KMS-11 (cell line): Measurements from ENCODE around the gene DOP1A.
A peak's percentile ranks its signal among the peaks of the same experiment; 100 is the strongest.

Experiments used
- H2AFZ ChIP-seq: fragments of 200-600 bp; sonication (generic); 2 replicates; pipeline ENCODE4 v1.6.1; 2016; ENCODE audit warnings: antibody characterized with exemption, mixed run types, low read depth
- H3K27ac ChIP-seq: fragments of 200-600 bp; sonication (generic); 2 replicates; pipeline ENCODE4 v1.6.1; 2016; ENCODE audit warnings: mild to moderate bottlenecking, mixed run types
- H3K27me3 ChIP-seq: fragments of 200-600 bp; sonication (generic); 2 replicates; pipeline ENCODE4 v1.6.1; 2017; ENCODE audit warnings: mild to moderate bottlenecking, low read depth, mixed run types, moderate library complexity; ENCODE audit not compliant: insufficient read depth
- H3K36me3 ChIP-seq: fragments of 200-600 bp; sonication (generic); 2 replicates; pipeline ENCODE4 v1.6.1; 2017; ENCODE audit warnings: mild to moderate bottlenecking, mixed run types; ENCODE audit not compliant: insufficient read depth
- H3K4me1 ChIP-seq: fragments of 200-600 bp; sonication (generic); 2 replicates; pipeline ENCODE4 v1.6.1; 2016; ENCODE audit warnings: mild to moderate bottlenecking, low read depth, mixed run types; ENCODE audit not compliant: poor library complexity, severe bottlenecking
- H3K4me2 ChIP-seq: fragments of 200-600 bp; sonication (generic); 2 replicates; pipeline ENCODE4 v1.7.0; 2016; ENCODE audit warnings: mild to moderate bottlenecking, mixed run types
- H3K4me3 ChIP-seq: fragments of 200-600 bp; sonication (generic); IDR thresholded peaks from 2 replicates; pipeline ENCODE4 v1.6.1; 2017; ENCODE audit warnings: low read depth, low read length, mixed read lengths; ENCODE audit not compliant: insufficient read depth
- H3K79me2 ChIP-seq: fragments of 200-600 bp; sonication (generic); 2 replicates; pipeline ENCODE4 v1.6.1; 2016; ENCODE audit warnings: low read depth, mixed run types; ENCODE audit not compliant: insufficient read depth
- H3K9ac ChIP-seq: fragments of 200-600 bp; sonication (generic); 2 replicates; pipeline ENCODE4 v1.6.1; 2016; ENCODE audit warnings: mild to moderate bottlenecking, mixed run types
- H4K20me1 ChIP-seq: fragments of 200-600 bp; sonication (generic); 2 replicates; pipeline ENCODE4 v1.6.1; 2016; ENCODE audit warnings: mild to moderate bottlenecking, mixed run types; ENCODE audit not compliant: insufficient read depth
- TF ChIP-seq, protein P1 (sequence below): fragments of 200-600 bp; sonication (generic); conservative IDR thresholded peaks from 2 replicates; pipeline ENCODE4 v1.6.1; 2017; ENCODE audit warnings: low read depth, mild to moderate bottlenecking, antibody characterized with exemption, low read length, moderate library complexity, mixed read lengths

Gene DOP1A

DNA sequence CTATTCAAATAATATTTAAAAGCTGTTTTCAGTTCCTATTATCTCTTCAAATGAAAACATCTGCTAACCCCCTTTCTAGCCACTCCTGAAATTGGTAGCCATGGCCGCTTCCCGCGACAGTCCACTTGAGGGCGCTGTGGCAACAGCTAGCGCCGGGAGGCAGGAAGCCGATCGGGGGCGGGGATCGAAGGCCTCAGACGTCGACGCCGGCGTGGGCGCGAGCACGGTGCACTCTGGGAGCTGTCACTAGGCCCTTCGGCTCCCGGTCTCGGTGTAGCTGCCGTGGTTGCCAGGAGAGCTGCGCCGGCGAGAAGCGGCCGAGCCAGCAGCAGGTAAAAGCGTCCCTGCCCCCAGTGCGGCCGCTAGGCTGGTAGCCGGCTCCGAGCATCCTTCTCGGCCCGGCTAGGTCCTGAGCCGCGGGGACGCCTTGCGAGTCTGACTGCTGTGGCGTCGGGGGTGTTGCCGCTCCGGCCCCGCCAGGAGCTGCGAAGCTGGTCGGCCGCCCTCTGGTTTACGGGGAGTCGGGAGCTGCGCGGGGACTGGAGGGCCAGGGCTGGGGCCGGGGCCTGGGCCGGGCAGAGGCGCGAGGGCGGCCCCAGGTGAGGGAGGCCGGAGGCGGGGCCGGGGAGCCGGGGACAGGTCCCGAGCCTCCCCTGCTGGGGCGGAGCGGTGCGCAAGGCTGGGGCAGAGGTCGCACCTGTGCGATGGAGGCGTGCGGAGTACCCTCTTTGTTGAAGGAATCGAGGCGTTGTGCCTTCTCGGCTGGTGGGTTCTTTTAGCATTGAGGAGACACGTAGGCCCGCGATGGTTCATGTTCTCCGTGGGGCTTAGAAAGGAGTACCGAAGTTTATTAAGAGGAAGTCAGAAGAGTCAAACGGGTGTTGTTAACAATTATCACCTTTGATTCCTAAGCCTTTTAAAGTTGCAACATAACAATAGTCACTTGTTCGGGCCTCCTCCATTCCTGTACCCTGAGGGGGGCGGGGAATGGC is at the start of gene DOP1A:
Gene DOP1A, plus strand, starts transcription at position 224 of the 992 bp plus-strand sequence. CDS start 29,307 bp downstream, outside the sequence.
- no peaks in the 10 kb centered on the region for H3K36me3 ChIP-seq
- peaks cover 43% of the 10 kb centered on the region for H3K4me1 ChIP-seq
- TF ChIP-seq, protein P1, sequence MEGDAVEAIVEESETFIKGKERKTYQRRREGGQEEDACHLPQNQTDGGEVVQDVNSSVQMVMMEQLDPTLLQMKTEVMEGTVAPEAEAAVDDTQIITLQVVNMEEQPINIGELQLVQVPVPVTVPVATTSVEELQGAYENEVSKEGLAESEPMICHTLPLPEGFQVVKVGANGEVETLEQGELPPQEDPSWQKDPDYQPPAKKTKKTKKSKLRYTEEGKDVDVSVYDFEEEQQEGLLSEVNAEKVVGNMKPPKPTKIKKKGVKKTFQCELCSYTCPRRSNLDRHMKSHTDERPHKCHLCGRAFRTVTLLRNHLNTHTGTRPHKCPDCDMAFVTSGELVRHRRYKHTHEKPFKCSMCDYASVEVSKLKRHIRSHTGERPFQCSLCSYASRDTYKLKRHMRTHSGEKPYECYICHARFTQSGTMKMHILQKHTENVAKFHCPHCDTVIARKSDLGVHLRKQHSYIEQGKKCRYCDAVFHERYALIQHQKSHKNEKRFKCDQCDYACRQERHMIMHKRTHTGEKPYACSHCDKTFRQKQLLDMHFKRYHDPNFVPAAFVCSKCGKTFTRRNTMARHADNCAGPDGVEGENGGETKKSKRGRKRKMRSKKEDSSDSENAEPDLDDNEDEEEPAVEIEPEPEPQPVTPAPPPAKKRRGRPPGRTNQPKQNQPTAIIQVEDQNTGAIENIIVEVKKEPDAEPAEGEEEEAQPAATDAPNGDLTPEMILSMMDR = peak; percentile 69
- H3K27ac ChIP-seq = peak within 1 kb of the TSS; percentile 53
- H3K9ac ChIP-seq = peak within 1 kb of the TSS; percentile 46; the same call in 1 of the 2 replicates
- no peak within 1 kb of the TSS for H3K4me3 ChIP-seq
- H3K27me3 ChIP-seq = no peaks in the 10 kb centered on the region
- peak within 1 kb of the TSS; percentile 83 for H3K4me2 ChIP-seq
- H4K20me1 ChIP-seq = no peaks in the 10 kb centered on the region
- peaks cover 17% of the 10 kb centered on the region for H3K79me2 ChIP-seq
- H2AFZ ChIP-seq = peak within 1 kb of the TSS; percentile 69

DNA sequence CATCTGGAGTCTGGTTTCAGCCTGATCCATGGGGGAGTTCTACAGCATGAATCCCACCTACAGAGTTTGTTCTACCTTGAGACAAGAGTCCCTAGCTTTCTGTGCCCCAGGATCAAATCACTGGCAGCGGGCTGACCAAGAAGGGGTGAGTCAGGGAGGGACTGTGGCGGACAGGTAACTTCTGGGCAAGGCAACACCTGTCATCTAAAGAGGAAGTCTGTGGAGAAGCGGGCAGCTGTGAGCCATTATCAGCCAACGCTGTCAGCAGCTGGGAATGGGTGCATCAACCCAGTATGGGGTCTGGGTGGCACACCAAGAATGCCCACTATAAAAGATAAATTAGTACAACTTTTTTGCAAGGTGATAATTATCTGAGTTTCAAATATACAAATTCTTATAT is 47.7 kb upstream of the DOP1A start:
- Histone ChIP-seq H3K4me1 (no peaks in the 10 kb centered on the region), H2AFZ (no peak overlapping the region), H3K9ac (no peak overlapping the region), H3K4me3 (no peak overlapping the region), H3K27ac (no peak overlapping the region), H4K20me1 (no peaks in the 10 kb centered on the region), H3K4me2 (no peak overlapping the region), H3K36me3 (no peaks in the 10 kb centered on the region), H3K27me3 (no peaks in the 10 kb centered on the region), H3K79me2 (no peaks in the 10 kb centered on the region)
- TF ChIP-seq, protein P1 = no peak

GRCh38 chr6:83031689-83032088 is 35.8 kb upstream of the DOP1A start:
- Histone ChIP-seq H3K9ac (no peak overlapping the region), H2AFZ (no peak overlapping the region), H3K4me1 (no peaks in the 10 kb centered on the region), H3K79me2 (no peaks in the 10 kb centered on the region), H3K27ac (no peak overlapping the region), H3K27me3 (no peaks in the 10 kb centered on the region), H3K36me3 (no peaks in the 10 kb centered on the region), H4K20me1 (no peaks in the 10 kb centered on the region), H3K4me3 (no peak overlapping the region), H3K4me2 (no peak overlapping the region)
- TF ChIP-seq, protein P1 = no peak

- no peaks in the 10 kb centered on the region for H3K36me3 ChIP-seq
- no peak overlapping the region for H3K4me3 ChIP-seq
- no peaks in the 10 kb centered on the region for H3K4me1 ChIP-seq
- TF ChIP-seq, protein P1 = no peak
- no peak overlapping the region for H3K4me2 ChIP-seq
- H2AFZ ChIP-seq = no peak overlapping the region
- H3K27ac ChIP-seq = no peak overlapping the region
- no peak overlapping the region for H3K9ac ChIP-seq
- H3K27me3 ChIP-seq = no peaks in the 10 kb centered on the region
- no peaks in the 10 kb centered on the region for H3K79me2 ChIP-seq
- no peaks in the 10 kb centered on the region for H4K20me1 ChIP-seq
Measured at GRCh38 chr6:83038246-83038645, 29.2 kb upstream of the DOP1A start.
